Stimulated activated CD8-positive, alpha-beta memory T cell treated with anti-CD3 and anti-CD28 coated beads, Interleukin-12 subunit alpha, Interleukin-12 subunit beta, amount 100 ng/mL, for 4 hours (primary cell): Measurements from ENCODE around the gene SLC38A3.
A peak's percentile ranks its signal among the peaks of the same experiment; 100 is the strongest.
"Not testable (repeated sequence)": the region's sequence is repeated elsewhere in the genome, so short reads cannot be mapped to it uniquely, and the experiment has no call there.

Experiments used
- DNase-seq: peaks from one replicate; pipeline ENCODE4 v3.0.0-alpha.2; 2020; ENCODE audit warnings: low read depth

The SLC38A3 gene

DNA sequence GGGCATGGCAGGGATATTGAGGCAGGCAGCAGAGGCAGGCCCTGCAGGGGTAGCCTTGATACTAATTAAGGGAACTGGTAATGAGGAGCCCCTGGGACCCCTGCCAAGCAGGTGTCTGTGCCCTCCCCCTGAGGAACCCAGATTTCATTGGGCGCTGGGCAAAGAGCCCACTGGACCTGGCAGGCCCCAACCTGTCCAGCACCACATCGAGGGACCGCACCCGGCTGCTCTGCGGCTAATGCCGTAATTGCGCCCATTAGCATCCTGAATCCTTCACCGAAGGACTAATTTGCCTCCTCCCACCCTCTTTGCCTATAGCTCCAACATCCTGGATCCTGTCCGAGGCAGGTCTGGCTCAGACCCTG, 50.2 kb downstream of the SLC38A3 start:
- DNase-seq: no peak

DNA sequence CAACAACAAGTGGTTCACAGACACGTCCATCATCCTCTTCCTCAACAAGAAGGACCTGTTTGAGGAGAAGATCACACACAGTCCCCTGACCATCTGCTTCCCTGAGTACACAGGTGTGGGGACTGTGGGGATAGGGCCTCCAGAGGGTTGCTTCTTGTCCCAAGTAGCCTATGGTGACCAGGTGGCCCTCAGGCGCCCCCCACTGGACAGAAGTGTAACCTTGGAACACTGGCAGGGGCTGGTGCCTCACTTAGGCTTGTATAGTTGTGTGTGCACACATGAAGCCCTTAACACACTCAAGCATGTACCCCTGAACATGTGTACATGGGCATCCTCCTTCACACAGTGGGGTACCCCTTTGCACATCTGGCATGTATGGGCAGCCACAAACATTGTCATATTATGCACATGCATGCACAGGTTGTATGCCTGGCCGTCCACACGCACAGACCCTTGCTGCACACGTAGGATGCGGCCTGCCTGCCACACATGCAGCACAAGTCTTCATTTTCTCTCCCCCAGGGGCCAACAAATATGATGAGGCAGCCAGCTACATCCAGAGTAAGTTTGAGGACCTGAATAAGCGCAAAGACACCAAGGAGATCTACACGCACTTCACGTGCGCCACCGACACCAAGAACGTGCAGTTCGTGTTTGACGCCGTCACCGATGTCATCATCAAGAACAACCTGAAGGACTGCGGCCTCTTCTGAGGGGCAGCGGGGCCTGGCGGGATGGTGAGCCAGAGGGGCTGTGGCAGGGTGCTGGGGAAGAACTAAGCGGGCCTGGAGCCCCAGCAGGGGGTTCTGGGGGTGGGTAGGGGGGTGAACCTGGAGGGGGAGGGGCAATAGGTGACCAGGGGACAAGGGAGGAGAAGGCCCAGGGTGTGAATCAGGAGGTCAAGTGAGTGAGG, 52.2 kb downstream of the SLC38A3 start:
- DNase-seq: no peak

- DNase-seq: no peak
Observed at GRCh38 chr3:50258029-50258680, 53.1 kb downstream of the SLC38A3 start.

- DNase-seq: no peak
Observed at GRCh38 chr3:50258979-50259378, 53.9 kb downstream of the SLC38A3 start.

- DNase-seq: no peak
Observed at GRCh38 chr3:50259432-50260026, 54.5 kb downstream of the SLC38A3 start.

DNA sequence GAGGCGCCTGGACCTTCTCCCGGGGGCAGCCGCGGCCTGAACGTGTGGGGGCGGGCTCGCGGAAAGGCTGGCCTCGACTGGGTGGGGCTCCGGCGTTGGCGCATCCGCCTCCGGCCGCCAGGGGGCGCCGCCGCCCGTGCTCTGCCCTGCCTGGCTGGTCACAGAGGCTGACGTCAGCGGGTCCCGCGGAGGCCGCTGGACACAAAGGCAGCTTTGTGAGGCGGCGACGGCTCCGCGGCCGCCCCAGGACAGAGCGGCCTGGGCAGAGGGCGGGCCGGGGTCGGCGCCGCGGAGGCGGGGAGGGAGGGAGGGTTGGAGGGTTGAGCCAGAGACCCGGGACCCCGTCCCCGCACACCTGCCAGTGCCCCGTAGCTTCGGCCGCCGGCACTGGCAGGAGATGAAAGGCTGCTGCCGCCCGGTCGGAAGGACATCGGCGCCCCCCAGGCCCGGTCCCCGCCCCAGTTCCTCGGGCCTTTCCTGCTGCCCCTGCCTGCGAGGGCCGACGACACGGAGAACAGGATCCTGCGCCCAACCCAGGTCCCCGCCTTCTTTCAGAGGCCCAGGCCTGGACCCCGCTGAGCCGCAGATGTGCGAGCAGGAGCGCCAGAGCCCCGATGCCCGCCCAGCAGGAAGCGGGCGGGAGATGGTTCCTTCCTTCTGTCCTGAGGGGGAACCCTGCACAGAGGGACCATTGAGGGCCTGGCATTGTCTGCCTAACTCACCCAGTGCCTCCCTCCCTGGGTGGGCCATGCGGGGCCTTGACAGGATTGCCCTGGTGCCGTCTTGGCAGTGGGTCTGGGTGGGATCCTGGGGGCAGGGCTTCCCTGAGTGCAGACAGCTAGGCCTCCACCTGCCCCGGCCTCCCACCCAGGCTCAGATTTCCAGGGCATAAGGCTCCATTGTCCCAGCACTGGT, 55.2 kb downstream of the SLC38A3 start:
- peak; percentile 71 for DNase-seq

DNA sequence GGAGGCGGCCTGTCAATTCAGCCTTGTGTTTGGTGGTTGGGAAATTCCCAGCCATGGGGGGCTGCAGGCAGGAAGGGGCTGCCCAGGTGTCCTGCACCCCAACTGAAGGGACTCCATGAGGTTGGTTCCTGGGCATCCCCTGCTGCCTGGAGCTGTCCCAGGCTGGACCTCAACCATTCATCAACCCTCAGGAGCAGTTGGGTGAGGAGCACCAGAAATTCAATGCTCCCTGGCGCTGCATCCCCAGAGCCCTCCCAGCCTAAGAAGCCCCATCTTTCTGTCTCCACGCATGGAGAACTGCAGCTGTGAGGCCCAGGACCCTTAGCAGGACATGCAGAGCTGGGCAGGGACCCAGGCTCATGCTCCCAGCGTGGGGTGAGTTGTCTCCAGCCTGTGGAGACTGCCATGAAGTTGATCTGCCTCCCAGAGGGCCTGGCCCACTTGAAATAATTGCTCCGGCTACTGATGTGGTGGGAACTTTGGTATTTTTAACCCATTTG, 55.9 kb downstream of the SLC38A3 start:
- DNase-seq: no peak

- no peak for DNase-seq
Observed at GRCh38 chr3:50261505-50261904, 56.4 kb downstream of the SLC38A3 start.

DNA sequence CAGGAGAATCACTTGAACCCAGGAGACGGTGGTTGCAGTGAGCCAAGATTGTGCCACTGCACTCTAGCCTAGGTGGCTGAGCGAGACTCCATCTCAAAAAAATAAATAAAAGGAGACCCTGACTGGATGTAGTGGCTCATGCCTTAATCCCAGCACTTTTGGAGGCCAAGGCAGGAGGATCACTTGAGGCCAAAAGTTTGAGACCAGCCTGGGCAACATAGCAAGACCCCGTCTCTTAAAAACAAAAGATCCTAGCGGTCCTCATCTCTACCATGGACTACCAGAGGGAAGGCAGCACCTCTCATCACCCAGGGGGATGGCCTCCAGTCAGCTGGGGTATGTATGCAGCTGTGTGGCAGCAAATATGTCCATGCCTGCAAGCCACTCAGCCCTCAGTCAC, 57.1 kb downstream of the SLC38A3 start:
- not testable (repeated sequence) for DNase-seq

GRCh38 chr3:50262778-50263177, 57.7 kb downstream of the SLC38A3 start:
- no peak for DNase-seq

DNA sequence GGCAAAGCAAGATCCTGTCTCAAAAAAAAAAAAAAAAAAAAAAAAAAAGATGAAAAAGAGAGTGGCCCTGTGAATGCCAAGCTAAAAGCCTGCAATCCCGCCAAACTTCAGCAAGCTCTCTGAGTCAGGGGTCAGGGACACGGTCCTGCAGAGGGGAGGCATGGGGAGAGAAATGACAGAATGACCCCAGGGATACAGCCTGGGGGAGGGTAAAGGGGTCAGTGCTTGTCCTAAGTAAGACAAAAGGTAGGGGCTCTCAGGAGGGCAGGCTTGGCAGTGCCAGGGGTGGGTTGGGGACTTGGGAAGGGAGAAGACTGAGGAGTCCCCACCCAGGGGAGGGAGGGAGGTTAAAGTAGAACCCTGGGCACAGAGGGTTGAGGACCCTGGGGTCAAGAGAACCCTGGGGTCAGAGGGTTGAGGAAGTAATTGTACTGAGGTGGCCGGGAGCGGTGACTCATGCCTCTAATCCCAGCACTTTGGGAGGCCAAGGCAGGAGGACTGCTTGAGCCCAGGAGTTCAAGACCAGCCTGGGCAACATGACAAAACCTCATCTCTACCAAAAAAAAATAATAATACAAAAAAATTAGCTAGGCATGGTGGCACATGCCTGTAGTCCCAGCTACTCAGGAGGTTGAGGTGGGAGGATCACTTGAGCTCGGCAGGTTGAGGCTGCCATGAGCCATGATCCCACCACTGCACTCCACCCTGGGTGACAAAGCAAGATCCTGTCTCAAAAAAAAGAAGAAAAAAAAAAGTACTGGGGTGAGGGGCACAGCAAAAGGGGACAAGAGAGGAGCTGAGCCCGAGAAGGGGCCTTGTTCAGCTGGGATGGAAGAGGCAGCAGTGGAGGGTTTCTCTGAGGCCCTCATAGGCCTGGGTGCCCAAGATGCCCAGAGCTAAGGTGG, 58.7 kb downstream of the SLC38A3 start:
- DNase-seq: no peak

DNA sequence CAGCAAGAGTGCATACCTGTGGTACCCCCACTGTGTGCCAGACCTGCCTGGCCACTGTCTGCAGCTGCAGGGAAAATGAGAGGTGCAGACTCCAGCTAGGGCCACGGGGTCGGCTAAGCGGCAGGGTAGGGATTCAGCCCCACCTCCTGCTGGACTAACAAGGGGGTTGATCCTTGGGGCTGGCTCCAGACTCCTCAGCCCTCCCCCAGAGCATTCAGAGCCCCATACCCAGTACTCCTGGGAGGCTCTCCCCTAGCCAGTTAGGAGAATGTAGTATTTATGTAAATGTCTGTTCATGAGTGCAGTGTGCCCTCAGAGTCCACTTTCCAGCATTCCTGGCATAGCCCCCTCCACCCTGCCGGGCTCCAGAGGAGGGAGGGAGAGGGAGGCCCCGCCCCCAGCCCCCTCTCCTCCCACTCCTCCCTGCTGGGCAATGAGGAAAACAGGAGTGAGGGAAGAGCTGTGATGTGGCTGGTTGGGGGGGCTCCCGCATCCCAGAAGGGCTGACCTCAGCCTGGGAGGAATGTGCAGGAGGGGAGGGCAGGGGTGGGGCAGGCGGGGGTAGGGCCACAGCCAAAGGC, 59.4 kb downstream of the SLC38A3 start:
- no peak for DNase-seq

- no peak for DNase-seq
Observed at GRCh38 chr3:50264964-50265485, 60.0 kb downstream of the SLC38A3 start.

DNA sequence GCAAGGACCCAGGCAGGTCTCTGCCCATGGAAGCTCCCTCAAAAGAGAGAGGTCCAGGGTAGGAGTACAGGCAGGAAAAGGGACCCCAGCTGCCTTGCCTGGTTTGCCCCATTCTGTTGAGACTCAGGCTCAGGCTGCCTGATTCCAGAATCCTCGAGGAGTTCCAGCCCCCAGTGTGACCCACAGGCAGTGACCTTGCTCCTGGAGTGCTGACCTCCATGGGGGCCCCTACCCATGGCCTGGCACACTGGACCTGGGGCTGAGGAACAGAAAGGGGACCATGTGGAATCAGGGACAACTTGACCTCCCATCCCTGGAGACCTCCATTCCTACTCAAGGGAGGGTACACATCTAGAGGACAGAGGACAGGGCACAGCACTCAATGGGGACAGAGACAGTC, 60.5 kb downstream of the SLC38A3 start:
- DNase-seq: no peak

- no peak for DNase-seq
Observed at GRCh38 chr3:50266017-50266416, 60.9 kb downstream of the SLC38A3 start.

DNA sequence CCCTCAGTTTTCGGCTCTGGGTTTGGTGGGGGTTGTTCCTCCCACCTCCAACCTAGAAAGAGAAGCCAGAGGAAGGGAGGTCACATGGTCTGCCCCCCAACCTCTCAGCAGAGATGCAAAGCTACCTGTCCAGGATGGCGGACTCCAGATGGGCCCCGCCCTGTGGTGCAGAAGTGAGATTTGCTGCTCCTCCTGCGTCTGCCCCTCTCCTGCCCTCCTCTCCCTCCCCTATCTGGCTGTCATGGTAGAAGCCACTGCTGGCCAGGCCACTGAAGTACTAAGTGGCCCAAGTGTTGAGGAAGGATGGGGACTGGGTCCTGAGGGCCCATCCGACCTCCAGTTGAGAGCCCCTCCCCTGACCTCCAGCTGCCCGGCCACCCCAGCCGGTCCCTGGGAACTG, 61.8 kb downstream of the SLC38A3 start:
- no peak for DNase-seq

DNA sequence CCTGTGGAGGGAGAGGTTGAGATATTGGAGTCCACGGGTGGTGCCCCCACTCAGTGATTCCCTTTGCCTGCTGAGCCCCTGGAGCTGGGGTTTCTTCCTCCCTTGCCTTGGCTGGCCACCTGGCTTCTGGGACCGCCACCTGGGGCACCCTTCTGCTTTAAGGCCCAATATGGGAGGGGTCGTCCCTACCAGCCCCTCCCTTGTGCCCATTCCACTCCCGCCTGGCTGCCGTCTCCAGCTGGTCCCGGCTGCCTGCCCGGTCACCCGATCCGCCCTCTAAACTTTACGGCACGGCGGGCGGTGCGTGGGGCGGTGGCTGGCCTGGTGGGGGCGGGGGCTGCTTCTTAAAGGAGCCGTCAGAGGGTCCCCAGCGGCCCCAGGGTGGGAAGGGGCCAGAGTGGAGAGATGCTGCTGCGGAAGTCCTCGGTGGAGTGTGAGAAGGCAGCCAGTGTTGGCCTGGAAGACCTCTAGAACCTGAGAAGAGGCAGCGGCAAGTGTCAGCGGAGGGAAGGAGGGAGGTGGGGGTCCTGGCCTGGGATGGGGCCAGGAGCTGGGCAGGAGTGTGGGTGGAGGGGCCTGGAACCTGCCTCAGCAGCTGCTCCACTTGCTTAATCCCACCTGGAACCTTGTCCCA, 62.3 kb downstream of the SLC38A3 start:
- DNase-seq: no peak

GRCh38 chr3:50268276-50268675, 63.2 kb downstream of the SLC38A3 start:
- no peak for DNase-seq

DNA sequence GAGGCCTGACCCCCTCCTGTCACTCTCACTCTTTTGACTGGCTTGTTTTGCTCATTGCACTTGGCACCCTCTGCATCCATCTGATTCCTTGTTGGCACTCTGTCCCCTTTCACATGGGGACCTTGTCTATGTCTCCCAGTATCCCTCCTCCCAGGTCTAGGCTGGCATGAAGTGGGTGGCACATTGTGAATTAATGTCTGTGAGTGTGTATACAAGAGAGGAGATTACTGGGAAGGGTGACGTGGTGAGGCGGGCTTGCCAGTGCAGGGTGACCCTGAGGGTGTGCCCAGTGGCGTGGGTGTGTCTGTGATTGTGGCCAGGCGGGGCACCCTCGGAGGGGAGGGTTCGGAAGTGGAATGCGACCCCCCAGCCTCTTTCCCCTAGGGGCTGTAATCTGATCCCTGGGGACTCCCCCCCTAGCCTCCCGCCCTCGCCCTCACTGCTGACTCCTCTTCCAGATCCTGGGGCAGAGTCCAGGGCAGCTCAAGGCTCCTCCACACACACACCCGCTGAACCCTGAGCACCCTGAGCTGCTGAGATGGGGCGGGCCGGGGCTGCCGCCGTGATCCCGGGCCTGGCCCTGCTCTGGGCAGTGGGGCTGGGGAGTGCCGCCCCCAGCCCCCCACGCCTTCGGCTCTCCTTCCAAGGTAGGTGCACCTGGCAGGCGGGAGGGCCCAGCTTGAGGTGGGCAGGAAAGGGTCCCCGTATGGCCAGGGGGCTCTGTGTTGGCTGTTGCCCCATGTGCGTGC, 63.8 kb downstream of the SLC38A3 start, which contains the start of gene SEMA3B:
SEMA3B (plus strand) TSS at position 445 of the 749 bp plus-strand sequence; CDS start at position 539, 94 bp downstream.
- DNase-seq: no peak
